SH-SY5Y (cell line): ENCODE data around the gene VPS13D.

Experiments used
- GATA2 ChIP-seq: IDR thresholded peaks from 2 replicates; pipeline ENCODE4 v1.6.1; 2011; ENCODE audit warnings: mild to moderate bottlenecking, low read depth, low read length
- GATA3 ChIP-seq: IDR thresholded peaks from 2 replicates; pipeline ENCODE4 v1.6.1; 2011; ENCODE audit warnings: low read depth, mild to moderate bottlenecking, low read length, moderate library complexity

DNA sequence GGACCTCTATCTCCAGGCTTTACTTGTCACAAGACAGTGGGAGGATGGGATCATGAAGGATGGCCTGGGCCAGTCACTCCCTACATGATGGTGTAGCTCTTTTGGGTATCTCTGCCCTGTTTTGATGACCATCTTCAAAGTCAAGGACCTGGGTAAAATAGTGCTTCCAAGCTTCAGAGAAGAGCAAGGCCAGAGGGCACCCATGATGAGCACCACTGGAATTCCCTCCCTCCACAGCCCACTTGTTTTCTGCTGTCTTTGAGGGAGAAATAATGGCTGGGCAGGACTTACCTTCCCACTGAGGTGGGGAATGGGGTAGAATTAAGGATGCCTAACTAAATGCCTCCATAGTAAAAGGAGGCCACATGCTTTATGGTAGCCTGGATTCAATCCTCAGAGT is 222.4 kb downstream of the VPS13D start:
- no peak for TF ChIP-seq GATA2
- TF ChIP-seq GATA3: no peak
